GM13976 (cell line): ENCODE data around the gene MROH2A.

ENCODE experiments used
- DNase-seq: peaks from one replicate; pipeline ENCODE4 v3.0.0; 2012; ENCODE audit warnings: low spot score
- CTCF ChIP-seq: IDR thresholded peaks from 2 replicates; pipeline ENCODE4 v1.5.1; 2012; ENCODE audit warnings: borderline replicate concordance, mild to moderate bottlenecking; ENCODE audit not compliant: insufficient read depth; ENCODE audit errors: extremely low read depth, missing control alignments, control extremely low read depth
- in situ Hi-C: fragments of 300-500 bp; cut with MboI; formaldehyde crosslinking; loops from one replicate; pipeline ENCODE4 v1.12.0; 2022; ENCODE audit warnings: low sequenced_read_pairs, mixed read lengths, inconsistent platforms; ENCODE audit not compliant: unreplicated experiment

MROH2A gene

GRCh38 chr2:233768076-233768475 is 10.1 kb upstream of the MROH2A start:
- in situ Hi-C loops: no loop called here
- DNase-seq: no peak
- no peak for TF ChIP-seq CTCF

- in situ Hi-C loops: no loop called here
- DNase-seq: no peak
- no peak for TF ChIP-seq CTCF
Measured at GRCh38 chr2:233769260-233769659, 8.9 kb upstream of the MROH2A start.

GRCh38 chr2:233772153-233772552 is 6.0 kb upstream of the MROH2A start:
- in situ Hi-C loops: no loop called here
- no peak for DNase-seq
- no peak for TF ChIP-seq CTCF

- TF ChIP-seq CTCF: no peak
- in situ Hi-C loops: no loop called here
- DNase-seq: no peak
Measured at GRCh38 chr2:233772583-233772982, 5.5 kb upstream of the MROH2A start.

GRCh38 chr2:233773854-233774253 is 4.3 kb upstream of the MROH2A start:
- no peak for TF ChIP-seq CTCF
- no peak for DNase-seq
- in situ Hi-C loops: no loop called here

- in situ Hi-C loops: no loop called here
- no peak for TF ChIP-seq CTCF
- DNase-seq: no peak
Measured at GRCh38 chr2:233775414-233775813, 2.7 kb upstream of the MROH2A start.

GRCh38 chr2:233779722-233780121 is 1.6 kb downstream of the MROH2A start:
- no peak for TF ChIP-seq CTCF
- in situ Hi-C loops: no loop called here
- no peak for DNase-seq
